PC-9 (cell line): ENCODE measurements around the gene IGFBP7. TPM values are rescaled to one million over a fixed set of nuclear protein-coding genes. Genes with fewer than 3 reads are reported as not detected.

ENCODE experiments used
- BruUV-seq: library from RNA; stranded (reverse); fragments of 400-500 nt; replicated peaks from 2 replicates; lab custom pipeline; 2021; lab: Mats Ljungman, UMichigan
- CTCF ChIA-PET: fragments of 300-600 bp; sonication (Branson Sonifier 250); formaldehyde crosslinking; loops from one replicate; lab custom pipeline; 2022; ENCODE audit warnings: antibody characterized with exemption; lab: Charles Lee
- POLR2A ChIA-PET: fragments of 300-600 bp; sonication (Branson Sonifier 250); formaldehyde crosslinking; loops from one replicate; lab custom pipeline; 2022; ENCODE audit warnings: antibody characterized with exemption; ENCODE audit not compliant: unreplicated experiment; lab: Charles Lee
- DNase-seq, 2 experiments: peaks; one replicate each; pipeline versions ENCODE4 v3.0.0 to v3.0.0-alpha.2; 2015 to 2022; ENCODE audit warnings: mixed read lengths in 1 of 2
- H2AFZ ChIP-seq: fragments of 200-600 bp; sonication (generic); 2 replicates; pipeline ENCODE4 v1.8.1; 2017; ENCODE audit warnings: antibody characterized with exemption
- H3F3A ChIP-seq: fragments of 200-600 bp; sonication (generic); 2 replicates; pipeline ENCODE4 v1.8.1; 2017; ENCODE audit warnings: antibody characterized with exemption, mild to moderate bottlenecking, low read depth; ENCODE audit not compliant: insufficient read depth
- H3K27ac ChIP-seq: fragments of 200-600 bp; sonication (generic); 2 replicates; pipeline ENCODE4 v1.6.1; 2016; ENCODE audit warnings: mixed run types
- H3K27me3 ChIP-seq: fragments of 200-600 bp; sonication (generic); 2 replicates; pipeline ENCODE4 v1.6.1; 2016; ENCODE audit warnings: low read depth, mixed run types; ENCODE audit not compliant: insufficient read depth
- H3K36me3 ChIP-seq: fragments of 200-600 bp; sonication (generic); 2 replicates; pipeline ENCODE4 v1.6.1; 2016; ENCODE audit warnings: low read depth, mixed run types
- H3K4me1 ChIP-seq: fragments of 200-600 bp; sonication (generic); replicated peaks from 2 replicates; pipeline ENCODE4 v1.6.1; 2016; ENCODE audit warnings: mixed run types; ENCODE audit not compliant: insufficient read depth
- H3K4me2 ChIP-seq: fragments of 200-600 bp; sonication (generic); 2 replicates; pipeline ENCODE4 v1.6.1; 2017; ENCODE audit warnings: mixed run types
- H3K4me3 ChIP-seq: fragments of 200-600 bp; sonication (generic); 2 replicates; pipeline ENCODE4 v1.6.1; 2016; ENCODE audit warnings: mixed run types
- H3K79me2 ChIP-seq: fragments of 200-600 bp; sonication (generic); 2 replicates; pipeline ENCODE4 v1.6.1; 2017; ENCODE audit warnings: low read depth, mixed run types
- H3K9me2 ChIP-seq: fragments of 200-600 bp; sonication (generic); 2 replicates; pipeline ENCODE4 v1.8.1; 2017; ENCODE audit warnings: mild to moderate bottlenecking; ENCODE audit not compliant: insufficient read depth
- H3K9me3 ChIP-seq: fragments of 200-600 bp; sonication (generic); 2 replicates; pipeline ENCODE4 v1.8.1; 2016; ENCODE audit warnings: low read depth; ENCODE audit not compliant: insufficient read depth
- H4K20me1 ChIP-seq: fragments of 200-600 bp; sonication (generic); 2 replicates; pipeline ENCODE4 v1.8.1; 2017; ENCODE audit not compliant: insufficient read depth
- EZH2 ChIP-seq: fragments of 200-600 bp; sonication (generic); IDR thresholded peaks from 2 replicates; pipeline ENCODE4 v1.8.0; 2017; ENCODE audit warnings: antibody characterized with exemption, low read depth
- intact Hi-C: fragments of 100-400 bp; cut with micrococcal nuclease; formaldehyde crosslinking; loops from one replicate; pipeline ENCODE4 v1.10.0; 2022; ENCODE audit not compliant: unreplicated experiment
- total RNA-seq: library from RNA; stranded (reverse); gene quantifications from 2 replicates; pipeline ENCODE4 v1.2.3, GENCODE V29; 2021
- TF ChIP-seq, protein P1 (sequence below): fragments of 200-600 bp; sonication (generic); conservative IDR thresholded peaks from 2 replicates; pipeline ENCODE4 v1.6.1; 2017; ENCODE audit warnings: mixed run types, antibody characterized with exemption, mild to moderate bottlenecking, moderate library complexity

The IGFBP7 gene
- total RNA-seq, 1 experiment from 2014 or later, result 127 TPM

DNA sequence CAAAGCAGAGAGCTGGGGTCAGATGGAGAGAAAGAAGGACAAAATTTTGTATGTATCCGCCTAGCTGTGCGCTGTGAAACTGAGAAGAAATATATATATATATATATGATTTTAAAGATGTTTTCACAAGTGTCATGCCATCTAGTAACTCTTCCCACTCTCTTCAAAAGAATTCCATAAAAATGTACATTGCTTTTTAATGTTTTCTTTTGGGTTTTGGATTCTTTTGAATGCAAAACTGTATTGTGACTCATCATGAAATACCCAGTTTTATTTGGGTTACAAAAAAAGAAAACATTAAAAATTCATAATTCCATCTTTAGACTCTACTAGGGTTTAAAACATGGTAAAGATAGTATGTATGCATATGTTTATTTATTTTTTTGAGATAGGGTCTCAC, 34.3 kb upstream of the IGFBP7 start:
- Histone ChIP-seq H3K9me2 (no peaks in the 10 kb centered on the region), H3K27ac (no peak overlapping the region), H4K20me1 (no peaks in the 10 kb centered on the region), H3K9me3 (no peaks in the 10 kb centered on the region), H3K4me1 (no peaks in the 10 kb centered on the region), H3K79me2 (no peaks in the 10 kb centered on the region), H2AFZ (no peak overlapping the region), H3K4me2 (no peak overlapping the region), H3F3A (no peaks in the 10 kb centered on the region), H3K27me3 (no peaks in the 10 kb centered on the region), H3K36me3 (no peaks in the 10 kb centered on the region), H3K4me3 (no peak overlapping the region)
- BruUV-seq, result no TSS peak
- ChIA-PET CTCF (no interaction called here), POLR2A (no interaction called here)
- intact Hi-C loops, result no loop called here
- no peak for DNase-seq
- TF ChIP-seq, protein P1, sequence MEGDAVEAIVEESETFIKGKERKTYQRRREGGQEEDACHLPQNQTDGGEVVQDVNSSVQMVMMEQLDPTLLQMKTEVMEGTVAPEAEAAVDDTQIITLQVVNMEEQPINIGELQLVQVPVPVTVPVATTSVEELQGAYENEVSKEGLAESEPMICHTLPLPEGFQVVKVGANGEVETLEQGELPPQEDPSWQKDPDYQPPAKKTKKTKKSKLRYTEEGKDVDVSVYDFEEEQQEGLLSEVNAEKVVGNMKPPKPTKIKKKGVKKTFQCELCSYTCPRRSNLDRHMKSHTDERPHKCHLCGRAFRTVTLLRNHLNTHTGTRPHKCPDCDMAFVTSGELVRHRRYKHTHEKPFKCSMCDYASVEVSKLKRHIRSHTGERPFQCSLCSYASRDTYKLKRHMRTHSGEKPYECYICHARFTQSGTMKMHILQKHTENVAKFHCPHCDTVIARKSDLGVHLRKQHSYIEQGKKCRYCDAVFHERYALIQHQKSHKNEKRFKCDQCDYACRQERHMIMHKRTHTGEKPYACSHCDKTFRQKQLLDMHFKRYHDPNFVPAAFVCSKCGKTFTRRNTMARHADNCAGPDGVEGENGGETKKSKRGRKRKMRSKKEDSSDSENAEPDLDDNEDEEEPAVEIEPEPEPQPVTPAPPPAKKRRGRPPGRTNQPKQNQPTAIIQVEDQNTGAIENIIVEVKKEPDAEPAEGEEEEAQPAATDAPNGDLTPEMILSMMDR, result no peak
- no peak for TF ChIP-seq EZH2

GRCh38 chr4:57139783-57140182, 29.6 kb upstream of the IGFBP7 start:
- POLR2A ChIA-PET, result no interaction called here
- Histone ChIP-seq H3K36me3 (no peaks in the 10 kb centered on the region), H3K9me3 (no peaks in the 10 kb centered on the region), H3K27me3 (no peaks in the 10 kb centered on the region), H3K9me2 (no peaks in the 10 kb centered on the region), H4K20me1 (no peaks in the 10 kb centered on the region), H3K27ac (no peak overlapping the region), H3K4me2 (no peak overlapping the region), H3F3A (no peaks in the 10 kb centered on the region), H3K4me1 (no peaks in the 10 kb centered on the region), H2AFZ (no peak overlapping the region), H3K4me3 (no peak overlapping the region), H3K79me2 (no peaks in the 10 kb centered on the region)
- no peak for DNase-seq
- no TSS peak for BruUV-seq
- CTCF ChIA-PET, result interaction anchor here (0.5 kb wide), 1 partner anchor 107 kb away, joined by 3 read pairs; no protein-coding TSS in a partner anchor
- TF ChIP-seq, protein P1, result no peak
- no peak for TF ChIP-seq EZH2
- intact Hi-C loops, result no loop called here

DNA sequence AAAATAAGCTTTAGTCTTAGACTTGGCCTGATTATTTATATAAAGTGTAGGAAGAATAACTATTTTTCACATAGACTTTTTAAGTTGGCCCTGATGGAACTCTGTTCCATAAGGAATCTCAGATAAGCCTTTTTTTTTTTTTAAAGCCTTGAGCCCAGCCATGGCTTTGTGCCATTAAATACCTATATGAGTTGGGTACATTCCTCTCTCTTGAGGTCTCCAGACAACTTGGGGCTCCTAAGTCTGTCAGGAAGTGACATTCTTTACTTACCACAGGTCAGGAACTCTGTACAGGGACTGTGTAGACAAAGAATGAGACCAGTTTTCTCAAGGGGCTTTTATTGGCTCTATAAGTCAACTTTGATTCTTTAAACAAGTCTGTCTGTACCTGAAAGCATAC, 27.1 kb upstream of the IGFBP7 start:
- Histone ChIP-seq H2AFZ (no peak overlapping the region), H3K27me3 (no peaks in the 10 kb centered on the region), H3K4me3 (no peak overlapping the region), H3F3A (no peaks in the 10 kb centered on the region), H3K4me2 (no peak overlapping the region), H3K4me1 (no peaks in the 10 kb centered on the region), H3K79me2 (no peaks in the 10 kb centered on the region), H3K27ac (no peak overlapping the region), H4K20me1 (no peaks in the 10 kb centered on the region), H3K9me2 (no peaks in the 10 kb centered on the region), H3K9me3 (no peaks in the 10 kb centered on the region), H3K36me3 (no peaks in the 10 kb centered on the region)
- BruUV-seq, result no TSS peak
- TF ChIP-seq EZH2, result no peak
- TF ChIP-seq, protein P1, result no peak
- CTCF ChIA-PET, result no interaction called here
- POLR2A ChIA-PET, result no interaction called here
- no peak for DNase-seq
- intact Hi-C loops, result no loop called here
